ENCODE measurements around the gene LMX1A.

Gene LMX1A

GRCh38 chr1:165162671-165163241 lies 193.8 kb downstream of the LMX1A start:
- DNase-seq (ENCODE audit: low read depth) = no peak

GRCh38 chr1:165161130-165161529 lies 195.4 kb downstream of the LMX1A start:
- no peak for DNase-seq (ENCODE audit: low read depth)

- no peak for DNase-seq (ENCODE audit: low read depth)
Observed at GRCh38 chr1:165153182-165153581, 203.3 kb downstream of the LMX1A start.

GRCh38 chr1:165152727-165153126 lies 203.8 kb downstream of the LMX1A start:
- no peak for DNase-seq (ENCODE audit: low read depth)

GRCh38 chr1:165152109-165152508 lies 204.4 kb downstream of the LMX1A start:
- no peak for DNase-seq (ENCODE audit: low read depth)

All from activated T-cell treated with anti-CD3 and anti-CD28 coated beads for 48 hours (primary cell).